ENCODE measurements around the gene CNTNAP3B. TPM values are rescaled to one million over a fixed set of nuclear protein-coding genes. Genes with fewer than 3 reads are reported as not detected.
"Not testable (repeated sequence)": the region's sequence is repeated elsewhere in the genome, so short reads cannot be mapped to it uniquely, and the experiment has no call there.

The CNTNAP3B gene
- polyA plus RNA-seq, 6 donors from 2014 or later, result not detected

DNA sequence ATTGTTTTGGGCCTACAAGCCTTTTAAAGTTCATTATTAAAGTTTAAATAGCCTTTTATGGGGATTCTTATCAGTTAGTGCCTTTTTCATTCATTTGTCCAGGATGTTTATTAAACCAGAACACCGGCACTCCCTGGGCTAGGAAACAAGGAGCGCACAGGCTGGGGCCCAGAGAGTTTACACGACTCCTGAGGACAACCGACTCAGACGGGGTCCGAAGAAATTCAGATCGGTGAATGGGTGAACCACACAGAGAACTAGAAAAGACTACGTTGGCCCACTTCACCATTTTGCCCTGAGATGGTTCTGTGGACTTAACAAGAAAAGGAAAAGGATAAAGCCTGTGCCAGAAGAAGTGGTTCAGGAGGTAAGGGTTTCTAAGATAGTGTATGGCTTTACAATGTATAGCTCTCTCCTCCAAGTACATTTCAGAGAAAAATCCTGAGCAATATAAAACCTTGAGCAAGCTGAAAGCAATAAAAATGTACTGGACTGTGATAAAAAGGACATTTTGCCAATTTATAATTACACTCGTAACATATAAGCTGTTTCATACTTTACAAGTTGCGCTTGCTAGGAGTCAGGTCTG is 84.7 kb downstream of the CNTNAP3B start:
- not testable (repeated sequence) for H3K27ac Mint-ChIP-seq; DNase-seq; H3K36me3 Mint-ChIP-seq; H3K27me3 Mint-ChIP-seq; H3K9me3 Mint-ChIP-seq; ATAC-seq (ENCODE audit: low read depth in 2 of 2); H3K4me1 Mint-ChIP-seq; H3K4me3 Mint-ChIP-seq

DNA sequence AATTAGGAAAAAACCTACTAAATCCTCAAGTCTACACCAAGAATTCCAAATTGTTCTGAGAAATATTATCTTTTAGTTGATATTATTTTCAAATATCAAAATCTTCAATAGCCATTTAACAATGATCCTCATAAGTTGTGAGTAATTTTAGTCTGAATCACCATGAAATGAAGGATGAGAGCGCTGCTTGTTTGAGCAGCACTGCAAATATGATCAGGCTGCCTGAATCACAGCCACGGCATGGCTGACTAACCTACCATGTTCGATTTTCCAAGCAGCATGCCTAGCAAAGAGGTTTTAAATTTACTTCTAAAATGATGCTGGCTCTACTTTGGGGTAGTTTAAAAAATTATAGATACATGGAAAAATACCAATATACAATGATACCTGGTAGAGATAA is 95.7 kb downstream of the CNTNAP3B start:
- not testable (repeated sequence) for H3K9me3 Mint-ChIP-seq; H3K36me3 Mint-ChIP-seq; H3K4me3 Mint-ChIP-seq; H3K27ac Mint-ChIP-seq; H3K4me1 Mint-ChIP-seq; H3K27me3 Mint-ChIP-seq; ATAC-seq (ENCODE audit: low read depth in 2 of 2); DNase-seq

DNA sequence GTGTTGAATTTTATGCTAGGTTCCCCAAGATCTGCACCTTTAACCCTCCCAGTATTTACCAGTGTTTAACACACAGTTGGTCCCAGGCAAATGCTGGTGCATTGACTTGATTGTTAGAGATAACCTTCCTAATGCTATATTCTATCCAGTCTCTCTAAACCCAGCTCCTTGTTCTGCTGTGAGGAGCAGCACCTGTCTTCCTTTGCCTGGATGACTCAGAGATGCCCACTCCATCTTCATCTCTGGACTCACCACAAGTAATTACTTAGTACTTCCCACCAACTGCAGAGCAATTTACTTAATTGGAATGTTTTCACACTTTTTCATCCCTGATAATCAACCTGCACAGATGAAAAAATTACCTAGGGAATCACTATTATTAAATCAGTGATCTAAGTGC is 108.6 kb downstream of the CNTNAP3B start:
- not testable (repeated sequence) for H3K27me3 Mint-ChIP-seq; H3K27ac Mint-ChIP-seq; H3K4me3 Mint-ChIP-seq; H3K36me3 Mint-ChIP-seq; H3K4me1 Mint-ChIP-seq; DNase-seq; H3K9me3 Mint-ChIP-seq; ATAC-seq (ENCODE audit: low read depth in 2 of 2)

DNA sequence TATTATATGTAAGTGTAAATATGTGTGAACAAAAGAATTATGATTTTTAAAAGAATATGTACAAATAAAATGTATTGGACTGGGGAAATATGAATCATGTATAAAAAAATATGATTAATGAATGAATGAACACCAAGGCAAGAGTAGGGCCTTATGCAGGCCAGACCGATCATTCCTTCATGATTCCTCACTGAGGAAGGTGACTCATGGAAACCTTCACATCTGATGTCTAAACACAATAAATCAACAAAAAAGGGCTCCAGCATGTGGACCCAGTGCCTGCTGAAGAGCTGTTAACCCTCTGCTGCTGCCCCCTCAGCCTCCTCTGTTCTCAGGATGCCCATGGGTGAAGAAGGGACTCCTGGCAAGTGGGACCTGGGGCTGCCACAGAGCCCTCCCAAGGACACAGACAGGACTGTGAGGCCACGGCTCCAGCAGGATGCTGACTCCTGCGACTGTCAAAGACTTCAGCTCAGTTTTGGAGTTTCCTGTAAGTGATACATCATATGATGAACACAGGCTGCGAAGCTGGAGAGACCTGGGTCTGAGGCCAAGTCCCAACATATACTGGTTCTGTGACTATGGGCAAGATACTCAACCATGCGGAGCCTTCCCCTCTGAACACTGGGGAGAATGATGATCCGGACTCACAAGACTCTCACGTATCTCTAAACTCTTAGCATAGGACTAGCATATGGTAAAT is 110.9 kb downstream of the CNTNAP3B start:
- not testable (repeated sequence) for H3K36me3 Mint-ChIP-seq; H3K4me1 Mint-ChIP-seq; H3K27me3 Mint-ChIP-seq; ATAC-seq (ENCODE audit: low read depth in 2 of 2); H3K27ac Mint-ChIP-seq; H3K4me3 Mint-ChIP-seq; DNase-seq; H3K9me3 Mint-ChIP-seq

DNA sequence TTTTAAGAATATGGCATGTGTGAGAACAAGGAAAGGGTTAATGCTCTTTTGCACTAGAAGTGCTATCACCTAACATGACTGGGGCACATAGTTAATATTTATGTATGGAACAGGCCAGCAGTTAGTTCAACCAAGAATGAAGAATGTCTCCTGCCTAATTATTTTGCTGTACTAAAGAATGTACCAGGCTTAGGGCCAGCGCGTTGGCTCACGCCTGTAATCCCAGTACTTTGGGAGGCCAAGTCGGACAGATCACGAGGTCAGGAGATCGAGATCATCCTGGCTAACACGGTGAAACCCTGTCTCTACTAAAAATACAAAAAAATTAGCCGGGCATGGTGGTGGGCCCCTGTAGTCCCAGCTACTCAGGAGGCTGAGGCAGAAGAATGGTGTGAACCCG is 114.9 kb downstream of the CNTNAP3B start:
- not testable (repeated sequence) for ATAC-seq (ENCODE audit: low read depth in 2 of 2); H3K4me1 Mint-ChIP-seq; H3K9me3 Mint-ChIP-seq

DNA sequence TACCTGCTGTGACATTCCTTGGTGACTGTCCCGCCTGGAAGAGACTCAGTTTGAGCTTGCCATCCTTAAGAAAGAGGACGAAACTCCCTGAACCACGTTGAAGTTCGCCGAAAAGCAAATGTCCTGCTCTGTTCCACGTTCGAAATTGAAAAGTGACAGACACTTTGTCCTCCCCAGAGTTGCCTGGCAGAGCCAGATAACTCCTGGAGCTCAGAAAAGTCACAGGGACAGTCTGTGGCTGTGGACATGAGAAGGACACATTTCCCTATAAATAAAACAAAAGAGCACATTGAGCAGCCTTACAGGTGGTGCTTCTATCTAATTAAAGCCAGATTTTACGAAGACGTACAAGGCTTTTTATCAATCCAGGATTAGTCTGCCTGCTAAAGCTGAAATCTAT is 137.6 kb downstream of the CNTNAP3B start:
- not testable (repeated sequence) for H3K27me3 Mint-ChIP-seq; DNase-seq; H3K4me1 Mint-ChIP-seq; ATAC-seq (ENCODE audit: low read depth in 2 of 2); H3K9me3 Mint-ChIP-seq; H3K27ac Mint-ChIP-seq; H3K36me3 Mint-ChIP-seq; H3K4me3 Mint-ChIP-seq

More for the DNA sequence above, 114.9 kb downstream of the CNTNAP3B start:
- not testable (repeated sequence) for DNase-seq, H3K27me3 Mint-ChIP-seq, H3K4me3 Mint-ChIP-seq, H3K36me3 Mint-ChIP-seq, H3K27ac Mint-ChIP-seq

DNA sequence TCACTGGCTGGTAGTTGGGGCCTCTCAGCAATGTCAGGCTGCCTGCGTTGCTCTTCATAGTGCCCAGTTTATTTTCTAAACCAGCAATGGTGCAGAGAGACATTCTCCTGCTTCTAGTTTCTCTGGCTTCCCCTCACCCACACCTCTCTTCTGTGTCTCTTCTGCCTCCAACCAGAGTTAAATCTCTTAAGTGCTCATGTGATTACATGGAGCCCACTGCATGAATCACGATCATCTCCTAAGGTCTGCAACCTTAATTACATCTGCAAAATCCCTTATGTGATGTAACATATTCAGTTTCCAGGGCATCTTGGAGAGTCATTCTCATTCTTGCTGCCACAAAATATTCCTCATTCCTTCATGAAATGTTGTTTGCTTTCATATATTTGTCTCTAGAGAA is 149.0 kb downstream of the CNTNAP3B start:
- not testable (repeated sequence) for H3K36me3 Mint-ChIP-seq; H3K27ac Mint-ChIP-seq; ATAC-seq (ENCODE audit: low read depth in 2 of 2); H3K27me3 Mint-ChIP-seq; H3K9me3 Mint-ChIP-seq; DNase-seq; H3K4me3 Mint-ChIP-seq; H3K4me1 Mint-ChIP-seq

DNA sequence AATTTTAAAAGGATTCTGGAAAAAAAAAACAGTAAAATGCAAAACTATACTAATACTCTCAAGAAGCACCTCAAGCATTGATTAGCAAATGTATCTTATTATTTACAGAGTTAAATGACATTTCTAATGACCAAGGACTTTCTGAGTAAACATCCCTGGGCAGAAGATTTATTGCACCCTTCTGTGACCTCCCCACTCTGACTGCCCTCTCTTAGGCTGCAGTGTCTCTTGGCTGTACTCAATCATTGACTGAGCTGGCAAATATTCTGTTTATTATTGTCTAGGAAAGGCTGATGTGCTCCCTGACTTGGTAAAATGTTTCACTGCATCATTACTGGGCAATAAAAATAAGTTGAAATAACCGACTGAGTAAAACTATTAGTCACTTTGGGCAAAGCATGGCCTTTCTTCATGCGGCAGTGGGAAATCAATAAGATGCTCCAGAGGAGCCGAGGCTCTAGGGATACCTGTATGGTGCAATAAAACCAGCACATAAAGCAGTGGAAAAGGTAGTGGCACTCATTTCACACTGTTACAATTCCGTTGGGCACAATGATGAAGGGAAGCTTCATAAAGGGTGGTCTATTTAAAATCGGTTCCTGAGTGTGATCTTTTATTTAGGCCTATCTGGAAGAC is 151.1 kb downstream of the CNTNAP3B start:
- H3K9me3 Mint-ChIP-seq; ATAC-seq (ENCODE audit: low read depth in 2 of 2); DNase-seq; H3K36me3 Mint-ChIP-seq; H3K27ac Mint-ChIP-seq; H3K4me3 Mint-ChIP-seq; H3K27me3 Mint-ChIP-seq; H3K4me1 Mint-ChIP-seq: not testable (repeated sequence)

DNA sequence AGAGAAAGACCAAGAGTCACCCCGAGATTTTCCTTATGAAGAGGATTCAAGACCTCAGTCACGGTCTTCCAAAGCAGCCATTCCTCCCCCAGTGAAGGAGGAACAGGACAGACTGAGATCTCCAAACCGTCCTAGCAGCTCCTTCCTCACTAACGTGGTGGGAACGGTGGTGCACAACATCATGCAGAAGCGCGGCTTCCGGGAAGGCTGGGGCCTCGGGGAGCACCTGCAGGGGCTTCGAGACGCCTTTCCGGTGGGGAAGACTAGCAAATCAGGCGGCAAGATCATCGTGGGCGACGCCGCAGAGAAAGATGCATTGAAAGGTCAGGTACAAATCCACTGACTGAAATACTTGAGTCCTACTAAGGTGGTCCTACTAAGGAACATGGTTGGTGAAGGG is 154.3 kb downstream of the CNTNAP3B start:
- not testable (repeated sequence) for H3K9me3 Mint-ChIP-seq; DNase-seq; H3K27me3 Mint-ChIP-seq; H3K4me1 Mint-ChIP-seq; ATAC-seq (ENCODE audit: low read depth in 2 of 2); H3K4me3 Mint-ChIP-seq; H3K27ac Mint-ChIP-seq; H3K36me3 Mint-ChIP-seq

DNA sequence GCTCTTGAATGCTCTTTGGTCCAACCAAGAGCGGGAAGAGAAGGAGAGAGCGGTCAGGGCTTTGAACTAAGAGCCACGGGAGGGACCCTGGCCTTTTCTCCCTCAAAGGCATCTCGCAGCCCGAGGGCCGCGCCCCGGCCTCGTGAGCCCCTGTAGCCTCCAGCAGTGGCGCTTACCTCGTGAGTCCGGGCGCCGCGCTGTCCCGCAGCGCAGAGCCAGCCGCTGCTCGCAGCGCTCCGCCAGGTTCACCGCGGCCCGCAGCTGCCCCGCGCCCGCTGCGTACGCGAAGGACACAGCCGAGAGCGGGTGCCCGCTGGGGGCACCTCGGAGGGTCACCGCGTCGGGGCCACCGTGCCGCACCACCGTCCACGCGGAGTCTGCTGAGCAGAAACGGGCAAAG is 176.2 kb downstream of the CNTNAP3B start:
- DNase-seq; H3K36me3 Mint-ChIP-seq; ATAC-seq (ENCODE audit: low read depth in 2 of 2); H3K4me1 Mint-ChIP-seq; H3K27ac Mint-ChIP-seq; H3K27me3 Mint-ChIP-seq; H3K4me3 Mint-ChIP-seq; H3K9me3 Mint-ChIP-seq: not testable (repeated sequence)

DNA sequence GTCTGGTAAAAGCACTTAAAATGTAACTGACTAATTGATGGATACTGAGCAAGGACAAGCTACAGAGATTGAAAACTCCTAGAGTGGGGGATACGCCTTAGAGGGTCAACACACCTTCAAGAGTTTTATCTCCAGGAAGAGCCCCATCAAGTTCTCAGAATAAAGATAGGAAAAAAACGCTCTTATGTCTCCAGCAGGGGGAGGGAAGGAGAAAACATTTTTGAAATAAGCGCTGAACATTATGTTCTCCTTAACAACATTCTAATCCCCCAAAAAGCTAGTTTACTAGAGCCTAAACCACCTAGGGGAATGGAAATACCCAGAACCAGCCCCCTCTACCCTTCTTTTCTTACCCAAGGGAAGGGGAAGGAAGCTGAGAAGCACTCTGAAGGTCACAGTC is 187.5 kb downstream of the CNTNAP3B start:
- not testable (repeated sequence) for H3K4me1 Mint-ChIP-seq; H3K27ac Mint-ChIP-seq; H3K36me3 Mint-ChIP-seq; DNase-seq; H3K27me3 Mint-ChIP-seq; H3K9me3 Mint-ChIP-seq; ATAC-seq (ENCODE audit: low read depth in 2 of 2); H3K4me3 Mint-ChIP-seq

DNA sequence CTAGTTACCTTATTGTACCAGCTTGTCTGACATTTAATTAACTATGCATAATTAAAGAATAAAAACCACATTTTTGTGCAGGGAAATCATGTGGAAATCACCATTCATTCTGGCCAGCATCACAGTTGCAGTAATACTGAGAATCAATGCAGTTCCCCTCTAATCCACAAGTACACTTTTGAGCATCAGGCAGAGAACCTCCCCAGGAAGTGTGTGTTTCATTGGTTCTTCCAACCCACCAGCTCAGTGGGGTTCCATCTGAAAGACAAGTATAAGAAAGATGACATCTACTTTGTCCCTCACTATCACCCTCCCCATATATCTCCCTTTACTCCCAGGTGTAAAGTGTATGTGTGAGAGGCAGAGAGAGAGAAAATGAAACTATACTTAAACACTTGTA is 191.1 kb downstream of the CNTNAP3B start:
- not testable (repeated sequence) for ATAC-seq (ENCODE audit: low read depth in 2 of 2); H3K9me3 Mint-ChIP-seq; H3K27me3 Mint-ChIP-seq; H3K27ac Mint-ChIP-seq; H3K4me1 Mint-ChIP-seq; DNase-seq; H3K4me3 Mint-ChIP-seq; H3K36me3 Mint-ChIP-seq

DNA sequence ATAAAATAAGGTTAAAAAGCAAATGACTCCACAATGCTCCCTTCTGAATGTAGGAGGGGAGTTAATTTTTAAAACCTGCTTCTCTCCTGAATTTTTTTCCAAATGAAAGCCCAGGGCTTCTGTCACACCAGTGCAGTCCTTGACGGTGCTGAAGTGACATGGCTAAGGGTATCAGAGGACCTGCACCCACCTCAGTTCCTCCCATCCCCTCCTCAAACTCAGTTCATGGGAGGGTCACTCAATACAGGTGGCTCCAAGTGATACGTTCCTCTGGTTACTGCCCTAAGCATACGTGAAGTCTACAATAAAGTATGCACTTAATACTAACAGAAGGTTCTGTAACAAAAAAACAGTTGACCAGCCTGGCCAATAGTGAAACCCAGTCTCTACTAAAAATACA is 193.5 kb downstream of the CNTNAP3B start:
- DNase-seq; H3K27me3 Mint-ChIP-seq; H3K9me3 Mint-ChIP-seq; H3K36me3 Mint-ChIP-seq; ATAC-seq (ENCODE audit: low read depth in 2 of 2); H3K4me1 Mint-ChIP-seq; H3K27ac Mint-ChIP-seq: not testable (repeated sequence)
- H3K4me3 Mint-ChIP-seq, result peak overlapping the region in 1 of 8 donors; percentile 61

DNA sequence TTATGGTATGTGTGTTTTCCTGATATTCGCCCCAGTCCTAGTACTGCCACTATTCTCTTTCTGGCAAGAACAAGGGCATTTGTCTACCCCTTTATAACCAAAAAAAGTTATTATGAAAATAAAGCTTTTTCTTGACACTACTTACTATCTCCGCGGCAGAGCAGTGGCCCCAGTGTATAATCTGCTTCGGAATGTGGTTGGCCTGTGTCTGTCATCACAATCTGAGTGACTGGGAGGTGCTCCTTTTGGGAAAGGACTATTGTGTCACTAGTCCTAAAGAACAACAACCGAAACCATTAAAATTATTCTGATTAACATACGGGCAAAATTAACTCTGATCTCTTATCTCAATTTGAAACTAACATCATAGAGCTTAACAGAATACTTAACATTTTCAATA is 200.1 kb downstream of the CNTNAP3B start:
- DNase-seq; H3K27ac Mint-ChIP-seq; H3K9me3 Mint-ChIP-seq; H3K36me3 Mint-ChIP-seq; ATAC-seq (ENCODE audit: low read depth in 2 of 2); H3K27me3 Mint-ChIP-seq; H3K4me1 Mint-ChIP-seq; H3K4me3 Mint-ChIP-seq: not testable (repeated sequence)

All from naive B cell (primary cell).